Left renal pelvis (tissue), 4 donors: ENCODE measurements around the gene TPX2. TPM values are rescaled to one million over a fixed set of nuclear protein-coding genes. Genes with fewer than 3 reads are reported as not detected.

Experiments used
- DNase-seq, 4 donors: peaks; one replicate each; pipeline ENCODE4 v3.0.0-alpha.2; 2013; ENCODE audit warnings: low read depth in 4 of 4, low spot score in 3 of 4
- polyA plus RNA-seq, 4 donors: library from polyadenylated mRNA; unstranded; fragments of 120-200 nt; gene quantifications; one replicate each; pipeline ENCODE4 v1.2.1, GENCODE V29; 2013; ENCODE audit not compliant: insufficient read length in 4 of 4

The TPX2 gene, protein sequence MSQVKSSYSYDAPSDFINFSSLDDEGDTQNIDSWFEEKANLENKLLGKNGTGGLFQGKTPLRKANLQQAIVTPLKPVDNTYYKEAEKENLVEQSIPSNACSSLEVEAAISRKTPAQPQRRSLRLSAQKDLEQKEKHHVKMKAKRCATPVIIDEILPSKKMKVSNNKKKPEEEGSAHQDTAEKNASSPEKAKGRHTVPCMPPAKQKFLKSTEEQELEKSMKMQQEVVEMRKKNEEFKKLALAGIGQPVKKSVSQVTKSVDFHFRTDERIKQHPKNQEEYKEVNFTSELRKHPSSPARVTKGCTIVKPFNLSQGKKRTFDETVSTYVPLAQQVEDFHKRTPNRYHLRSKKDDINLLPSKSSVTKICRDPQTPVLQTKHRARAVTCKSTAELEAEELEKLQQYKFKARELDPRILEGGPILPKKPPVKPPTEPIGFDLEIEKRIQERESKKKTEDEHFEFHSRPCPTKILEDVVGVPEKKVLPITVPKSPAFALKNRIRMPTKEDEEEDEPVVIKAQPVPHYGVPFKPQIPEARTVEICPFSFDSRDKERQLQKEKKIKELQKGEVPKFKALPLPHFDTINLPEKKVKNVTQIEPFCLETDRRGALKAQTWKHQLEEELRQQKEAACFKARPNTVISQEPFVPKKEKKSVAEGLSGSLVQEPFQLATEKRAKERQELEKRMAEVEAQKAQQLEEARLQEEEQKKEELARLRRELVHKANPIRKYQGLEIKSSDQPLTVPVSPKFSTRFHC
- 10 to 100 TPM; 45.4 to 54.6 (median 52.9) TPM for polyA plus RNA-seq

DNA sequence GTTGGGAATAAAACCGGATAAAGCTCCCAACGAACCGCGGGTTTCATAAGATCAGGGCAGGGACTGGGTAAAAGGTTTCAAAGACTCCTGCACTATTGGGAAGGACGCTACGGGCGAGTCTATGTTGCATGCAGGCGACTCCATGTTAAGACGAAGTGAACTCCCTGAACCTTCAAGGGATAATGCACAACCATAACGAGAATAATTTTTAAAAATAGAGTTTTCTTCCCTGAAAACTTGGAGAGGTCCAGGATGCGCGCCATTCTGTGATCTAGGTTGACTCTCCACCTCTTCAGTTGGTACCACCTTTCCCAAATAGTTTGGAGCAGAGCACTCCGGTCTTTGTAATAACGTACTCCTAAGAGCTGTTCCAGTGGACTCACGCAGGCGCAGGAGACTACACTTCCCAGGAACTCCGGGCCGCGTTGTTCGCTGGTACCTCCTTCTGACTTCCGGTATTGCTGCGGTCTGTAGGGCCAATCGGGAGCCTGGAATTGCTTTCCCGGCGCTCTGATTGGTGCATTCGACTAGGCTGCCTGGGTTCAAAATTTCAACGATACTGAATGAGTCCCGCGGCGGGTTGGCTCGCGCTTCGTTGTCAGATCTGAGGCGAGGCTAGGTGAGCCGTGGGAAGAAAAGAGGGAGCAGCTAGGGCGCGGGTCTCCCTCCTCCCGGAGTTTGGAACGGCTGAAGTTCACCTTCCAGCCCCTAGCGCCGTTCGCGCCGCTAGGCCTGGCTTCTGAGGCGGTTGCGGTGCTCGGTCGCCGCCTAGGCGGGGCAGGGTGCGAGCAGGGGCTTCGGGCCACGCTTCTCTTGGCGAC, at the start of gene TPX2:
TSS of gene TPX2 (plus strand) at position 562 of the 821 bp plus-strand sequence. CDS start 18,187 bp downstream, outside the sequence.
- DNase-seq = peak; percentile 90 to 95 (median 94)

DNA sequence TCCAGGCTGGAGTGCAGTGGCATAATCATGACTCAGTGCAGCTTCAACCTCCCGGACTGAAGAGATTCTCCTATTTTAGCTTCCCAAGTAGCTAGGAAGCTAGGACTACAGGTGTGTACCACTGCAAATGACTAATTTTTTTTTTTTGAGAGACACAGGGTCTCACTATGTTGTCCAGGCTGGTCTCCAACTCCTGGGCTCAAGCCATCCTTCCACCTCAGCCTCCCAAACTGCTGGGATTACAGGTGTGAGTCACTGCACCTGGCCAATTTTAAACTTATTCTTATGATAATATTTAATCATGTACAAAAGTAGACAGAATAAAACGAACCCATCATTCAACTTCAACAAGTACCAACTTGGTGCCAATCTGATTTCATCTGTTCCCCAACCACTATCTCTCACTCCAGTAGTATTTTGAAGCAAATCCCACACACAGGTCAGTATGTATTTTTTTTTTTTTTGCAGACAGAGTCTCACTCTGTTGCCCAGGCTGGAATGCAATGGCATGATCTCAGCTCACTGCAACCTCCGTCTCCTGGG, 48.9 kb upstream of the TPX2 start:
- no peak for DNase-seq

DNA sequence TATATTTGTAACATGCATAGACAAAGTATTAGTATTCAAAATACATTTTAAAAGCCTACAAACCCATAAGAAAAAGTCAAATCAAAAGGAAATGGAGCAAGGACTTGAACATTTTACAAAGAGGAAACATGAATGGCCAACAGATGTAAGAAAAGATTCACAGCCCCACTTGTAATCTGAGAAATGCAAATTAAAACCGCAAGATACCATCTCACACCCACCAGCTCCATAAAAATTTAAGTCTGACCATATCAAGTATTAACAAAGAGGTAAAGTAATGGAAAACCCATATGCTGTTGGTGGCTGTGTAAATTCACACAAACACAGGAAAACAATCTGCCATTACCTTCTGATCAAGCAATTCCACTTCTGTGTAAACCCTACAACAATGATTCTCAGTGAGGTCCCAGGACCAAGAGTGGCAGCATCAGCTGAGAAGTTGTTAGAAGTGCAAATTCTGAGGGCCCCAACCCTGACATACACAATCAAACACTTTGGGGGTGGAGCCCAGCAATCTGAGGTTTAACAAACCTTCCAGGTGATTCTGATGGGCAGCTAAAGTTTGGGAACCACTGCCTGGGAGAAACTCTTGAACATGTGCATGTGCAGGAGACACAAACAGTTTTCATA, 47.3 kb upstream of the TPX2 start:
- no peak for DNase-seq

- no peak for DNase-seq
Observed at GRCh38 chr20:31693402-31693801, 45.7 kb upstream of the TPX2 start.

- DNase-seq = no peak
Observed at GRCh38 chr20:31693987-31694661, 45.0 kb upstream of the TPX2 start.

DNA sequence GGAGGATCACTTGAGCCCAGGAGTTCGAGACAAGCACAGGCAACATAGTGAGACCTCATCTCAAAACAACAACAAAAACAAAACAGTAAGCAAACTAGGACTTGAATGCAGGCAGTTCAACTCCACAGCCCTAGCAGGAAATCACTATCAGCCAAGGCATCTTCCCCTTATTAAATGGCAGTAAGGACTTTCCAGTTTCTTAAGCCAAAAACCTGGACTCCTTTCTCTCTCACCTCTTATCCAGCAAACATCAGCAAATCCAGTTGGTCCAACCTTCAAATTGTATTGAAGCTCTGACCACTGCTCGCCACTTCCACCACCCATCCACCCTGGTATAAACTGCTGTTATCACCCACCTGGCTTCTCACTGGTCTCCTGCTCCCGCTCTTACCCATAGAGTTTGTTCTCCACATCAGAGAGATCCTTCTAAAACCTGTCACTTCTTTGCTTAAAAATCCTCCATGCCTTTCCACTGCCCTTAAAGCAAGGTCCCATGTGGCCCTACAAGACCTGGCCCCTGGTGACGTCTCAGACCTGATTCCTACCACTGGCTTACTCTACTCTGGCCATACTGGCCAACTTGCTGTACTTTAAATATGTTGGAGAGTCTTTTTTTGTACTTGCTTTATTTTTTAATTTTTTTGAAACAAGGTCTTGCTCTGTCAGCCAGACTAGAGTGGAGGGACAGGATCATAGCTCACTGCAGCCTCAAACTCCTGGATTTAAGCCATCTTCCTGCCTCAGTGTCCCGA, 44.1 kb upstream of the TPX2 start:
- DNase-seq = no peak

DNA sequence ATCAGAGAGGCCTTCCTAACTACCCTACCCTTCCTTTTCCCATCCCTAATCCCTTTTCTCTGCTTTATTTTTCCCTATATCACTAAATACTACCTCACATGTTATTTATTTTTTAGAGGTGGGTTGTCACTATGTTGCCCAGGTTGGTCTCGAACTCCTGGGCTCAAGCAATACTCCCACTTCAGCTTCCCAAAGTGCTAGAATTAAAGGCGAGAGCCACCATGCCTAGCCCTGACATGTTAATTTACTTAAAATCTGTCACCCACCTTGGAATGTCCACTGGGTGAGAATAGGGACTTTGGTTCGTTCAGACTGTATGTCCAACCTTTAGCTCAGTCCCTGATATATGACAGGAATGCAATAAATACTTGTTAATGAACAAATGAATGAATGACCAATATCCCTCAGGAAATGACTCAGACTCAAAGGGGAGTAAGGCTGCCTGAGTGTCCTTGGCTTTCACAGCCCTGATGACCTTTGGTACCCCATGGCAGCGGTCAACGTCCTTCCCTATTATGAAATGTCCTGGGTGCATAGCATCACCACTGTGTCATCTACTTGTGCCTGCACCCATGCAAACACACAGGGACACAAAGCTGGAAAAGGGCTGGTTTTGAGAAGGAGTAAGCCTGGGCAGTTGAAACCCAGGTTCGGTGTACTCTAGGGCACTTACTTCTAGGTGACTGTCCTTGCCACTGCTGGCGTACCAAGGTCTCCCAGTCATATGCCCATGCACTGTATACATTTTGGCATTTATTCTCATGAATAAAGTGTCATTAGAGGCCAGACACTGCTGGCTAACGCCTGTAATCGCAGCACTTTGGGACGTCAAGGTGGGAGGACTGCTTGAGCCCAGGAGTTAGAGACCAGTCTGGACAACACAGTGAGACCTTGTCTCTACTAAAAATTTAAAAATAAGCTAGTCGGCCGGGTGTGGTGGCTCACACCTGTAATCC, 43.0 kb upstream of the TPX2 start:
- DNase-seq = no peak

DNA sequence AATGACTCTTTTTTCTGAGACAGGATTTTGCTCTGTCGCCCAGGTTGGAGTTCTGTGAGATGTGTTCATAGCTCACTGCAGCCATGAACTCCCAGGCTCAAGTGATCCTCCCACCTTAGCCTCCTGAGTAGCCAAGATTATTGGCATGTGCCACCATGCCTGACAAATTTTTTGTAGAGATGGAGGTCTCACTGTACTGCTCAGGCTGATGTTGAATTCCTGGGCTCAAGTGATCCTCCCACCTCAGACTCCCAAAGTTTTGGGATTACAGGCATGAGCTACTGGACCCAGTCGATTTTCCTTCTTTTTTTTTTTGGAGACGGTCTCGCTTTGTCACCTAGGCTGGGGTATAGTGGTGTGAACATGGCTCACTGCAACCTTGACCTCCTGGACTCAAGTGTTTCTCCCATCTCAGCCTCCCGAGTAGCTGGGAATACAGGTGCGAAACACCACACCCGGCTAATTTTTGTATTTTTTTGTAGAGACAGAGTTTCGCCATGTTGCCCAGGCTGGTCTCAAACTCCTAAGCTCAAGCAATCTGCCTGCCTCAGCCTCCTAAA, 40.8 kb upstream of the TPX2 start:
- DNase-seq = no peak

- no peak for DNase-seq
Observed at GRCh38 chr20:31698803-31699718, 40.0 kb upstream of the TPX2 start.

- DNase-seq = no peak
Observed at GRCh38 chr20:31699801-31700728, 39.0 kb upstream of the TPX2 start.

DNA sequence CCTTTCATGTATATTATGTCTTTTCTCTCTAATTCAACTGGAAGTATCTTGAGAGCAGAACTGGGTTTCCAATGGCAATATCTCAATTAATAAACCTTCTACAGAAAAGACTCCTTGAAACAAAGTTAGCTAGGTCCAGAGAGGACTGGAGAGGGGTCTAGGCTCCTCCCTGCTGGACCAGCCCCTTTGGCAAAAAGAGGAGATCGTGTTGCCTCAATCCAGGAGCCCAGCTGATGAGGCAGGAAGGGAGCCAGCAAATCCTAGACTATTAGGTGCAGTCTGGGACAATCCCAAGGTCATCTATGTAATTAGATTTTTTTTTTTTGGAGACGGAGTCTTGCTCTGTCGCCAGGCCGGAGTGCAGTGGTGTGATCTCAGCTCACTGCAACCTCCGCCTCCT, 38.3 kb upstream of the TPX2 start:
- no peak for DNase-seq

DNA sequence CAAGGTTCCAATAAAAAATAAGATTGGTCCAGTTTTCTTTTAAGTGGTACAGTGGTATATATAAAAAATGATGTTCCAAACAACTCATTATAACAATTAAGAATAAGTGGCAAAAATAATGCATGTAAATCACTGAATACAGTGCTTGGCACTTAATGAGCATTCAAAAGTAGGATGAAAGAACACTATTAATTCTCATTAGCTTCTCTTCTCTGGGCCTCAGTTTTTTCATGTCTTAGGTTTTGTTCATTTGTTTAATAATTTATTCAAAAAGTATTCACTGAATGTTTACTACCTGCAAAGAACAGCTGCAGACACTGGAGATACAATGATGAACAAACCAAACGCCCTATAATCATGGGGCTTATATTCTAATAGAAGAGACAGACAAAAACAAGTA, 37.5 kb upstream of the TPX2 start:
- no peak for DNase-seq

DNA sequence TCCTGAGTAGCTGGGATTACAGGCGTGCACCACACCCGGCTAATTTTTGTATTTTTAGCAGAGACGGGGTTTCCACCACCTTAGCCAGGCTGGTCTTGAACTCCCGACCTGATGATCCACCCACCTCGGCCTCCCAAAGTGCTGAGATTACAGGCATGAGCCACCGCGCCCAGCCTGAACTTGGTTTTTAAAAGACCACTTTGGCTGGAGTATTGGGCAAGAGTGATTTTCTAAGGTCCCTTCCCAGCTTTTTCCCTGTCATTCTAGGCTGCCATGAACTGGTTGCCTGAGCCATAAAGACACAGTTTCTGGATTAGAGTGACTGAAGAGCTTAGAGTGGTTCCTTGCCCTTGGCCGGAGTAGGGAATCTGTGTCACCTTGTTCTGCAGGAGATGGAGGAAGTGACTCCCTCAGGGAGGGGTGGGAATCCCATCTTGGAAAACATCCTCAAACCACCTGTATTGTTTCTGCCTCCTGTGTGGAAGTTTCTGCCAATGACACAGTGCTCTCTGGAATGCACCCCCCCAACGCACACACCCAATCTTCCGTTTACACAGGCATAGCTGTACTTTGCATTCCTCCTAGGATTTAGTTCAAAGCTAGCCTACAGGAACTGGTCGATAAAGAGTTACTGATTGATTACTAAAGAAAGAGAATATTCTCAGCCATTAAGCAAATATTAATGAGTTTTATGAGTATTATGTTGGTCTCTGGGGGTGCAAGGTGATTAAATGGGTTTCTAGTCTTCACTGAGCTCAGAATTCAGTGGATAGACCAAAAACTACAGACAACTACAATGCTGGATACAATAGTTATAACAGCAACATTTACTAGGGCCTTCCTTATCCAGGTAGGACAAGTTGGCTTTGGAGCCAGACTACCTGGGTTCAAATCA, 34.6 kb upstream of the TPX2 start:
- no peak for DNase-seq

DNA sequence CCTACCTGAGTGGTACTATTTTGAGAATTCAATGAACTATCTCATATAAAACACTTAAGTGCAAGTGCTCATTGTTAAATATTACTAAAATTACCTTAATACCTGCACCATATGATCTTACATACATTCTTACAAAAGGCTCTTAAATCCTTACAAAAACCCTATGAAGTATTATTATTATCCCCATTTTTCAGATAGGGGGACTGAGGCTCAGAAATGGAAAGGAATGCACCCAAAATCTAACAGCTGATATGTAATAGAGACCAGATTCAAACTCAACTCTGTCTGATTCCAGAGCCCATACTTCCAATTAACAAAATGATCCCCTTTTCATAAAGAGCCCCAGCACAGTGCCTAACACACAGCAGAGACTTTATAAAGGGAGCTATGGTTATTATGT, 33.9 kb upstream of the TPX2 start:
- no peak for DNase-seq
